Vagina (tissue), 2 donors: ENCODE measurements around the gene PCDHGB6. TPM values are rescaled to one million over a fixed set of nuclear protein-coding genes. Genes with fewer than 3 reads are reported as not detected.

Experiments used
- DNase-seq, 2 donors: peaks; one replicate each; pipeline ENCODE4 v3.0.0-alpha.2; 2017; ENCODE audit errors: extremely low spot score in 2 of 2
- H3K27ac ChIP-seq: fragments of 200-600 bp; sonication (generic); one replicate; pipeline ENCODE4 v1.5.1; 2019
- H3K27me3 ChIP-seq: fragments of 200-600 bp; sonication (generic); one replicate; pipeline ENCODE4 v1.5.1; 2019
- H3K36me3 ChIP-seq, 2 donors: fragments of 200-600 bp; sonication (generic); one replicate each; pipeline ENCODE4 v1.5.1; 2017 to 2019
- H3K4me1 ChIP-seq: fragments of 200-600 bp; sonication (generic); one replicate; pipeline ENCODE4 v1.5.1; 2019
- H3K4me3 ChIP-seq, 2 donors: fragments of 200-600 bp; sonication (generic); 1 replicate in 1 of 2; 2 replicates in 1 of 2; pipeline ENCODE4 v1.5.1; 2016 to 2019
- H3K9me3 ChIP-seq: fragments of 200-600 bp; sonication (generic); one replicate; pipeline ENCODE4 v1.5.1; 2019
- POLR2A ChIP-seq, 2 donors: fragments of 450-650 bp; IDR thresholded peaks; one replicate each; pipeline ENCODE4 v1.6.1; 2017; ENCODE audit warnings: antibody characterized with exemption in 2 of 2, mild to moderate bottlenecking in 2 of 2, moderate library complexity in 2 of 2
- POLR2AphosphoS5 ChIP-seq, 2 donors: sonication (generic); formaldehyde crosslinking; IDR thresholded peaks; one replicate each; pipeline ENCODE4 v1.9.0; 2017; ENCODE audit warnings: antibody characterized with exemption in 2 of 2, mild to moderate bottlenecking in 2 of 2, low read depth in 1 of 2; ENCODE audit not compliant: insufficient read depth in 1 of 2
- intact Hi-C: fragments of 100-400 bp; cut with DNase I; formaldehyde crosslinking; loops from one replicate; pipeline ENCODE4 v1.15.1; 2023
- total RNA-seq: library from RNA; depleted of rRNA; stranded (reverse); fragments of >200 nt; gene quantifications from one replicate; pipeline ENCODE4 v1.2.3, GENCODE V29; 2016
- TF ChIP-seq, protein P1 (sequence below), 3 experiments: fragments of 450-650 bp in 2 of 3; fragments of 200-600 bp in 1 of 3; sonication (generic) in 1 of 3; IDR thresholded peaks; one replicate each; pipeline ENCODE4 v1.5.1; 2017 to 2019; ENCODE audit warnings: antibody characterized with exemption in 3 of 3, mild to moderate bottlenecking in 2 of 3, moderate library complexity in 2 of 3

The PCDHGB6 gene
- total RNA-seq, 1 donor from 2014 or later, result 12.5 TPM

DNA sequence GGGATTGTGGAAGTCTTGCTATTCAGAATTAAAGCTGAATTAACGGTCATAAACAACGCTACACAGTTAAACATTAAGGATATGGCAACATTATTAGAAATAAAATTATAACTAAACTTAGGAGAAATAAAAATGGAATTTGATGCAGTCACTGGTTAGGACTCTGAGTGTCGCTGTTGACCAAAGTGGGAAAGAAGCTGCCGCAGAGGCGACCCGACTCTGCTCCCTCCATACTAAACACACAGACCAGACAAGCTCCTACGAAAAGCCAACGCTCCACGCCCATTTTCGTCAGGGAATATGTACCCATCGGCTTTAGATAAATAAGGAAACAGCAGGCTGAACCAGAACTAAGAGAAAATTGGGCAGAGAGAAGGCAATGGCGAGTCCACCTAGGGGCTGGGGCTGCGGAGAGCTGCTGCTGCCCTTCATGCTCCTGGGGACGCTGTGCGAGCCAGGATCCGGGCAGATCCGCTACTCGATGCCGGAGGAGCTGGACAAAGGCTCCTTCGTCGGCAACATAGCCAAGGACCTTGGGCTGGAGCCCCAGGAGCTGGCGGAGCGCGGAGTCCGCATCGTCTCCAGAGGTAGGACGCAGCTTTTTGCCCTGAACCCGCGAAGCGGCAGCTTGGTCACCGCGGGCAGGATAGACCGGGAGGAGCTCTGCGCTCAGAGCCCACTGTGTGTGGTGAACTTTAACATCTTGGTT lies 43.7 kb upstream of the PCDHGB6 start, which contains the start of gene PCDHGA5:
PCDHGA5 (plus strand) TSS at position 211 of the 709 bp plus-strand sequence; CDS start at position 380, 169 bp downstream.
- peaks cover 68% of the 10 kb centered on the region for H3K9me3 ChIP-seq
- DNase-seq, result no peak
- intact Hi-C loops, result no loop called here
- no peaks in the 10 kb centered on the region for H3K4me1 ChIP-seq
- H3K27me3 ChIP-seq, result no peaks in the 10 kb centered on the region
- H3K27ac ChIP-seq, result no peak within 1 kb of the TSS
- no peak for TF ChIP-seq POLR2A (IDR thresholded peaks at IDR 0.05)
- TF ChIP-seq, protein P1, sequence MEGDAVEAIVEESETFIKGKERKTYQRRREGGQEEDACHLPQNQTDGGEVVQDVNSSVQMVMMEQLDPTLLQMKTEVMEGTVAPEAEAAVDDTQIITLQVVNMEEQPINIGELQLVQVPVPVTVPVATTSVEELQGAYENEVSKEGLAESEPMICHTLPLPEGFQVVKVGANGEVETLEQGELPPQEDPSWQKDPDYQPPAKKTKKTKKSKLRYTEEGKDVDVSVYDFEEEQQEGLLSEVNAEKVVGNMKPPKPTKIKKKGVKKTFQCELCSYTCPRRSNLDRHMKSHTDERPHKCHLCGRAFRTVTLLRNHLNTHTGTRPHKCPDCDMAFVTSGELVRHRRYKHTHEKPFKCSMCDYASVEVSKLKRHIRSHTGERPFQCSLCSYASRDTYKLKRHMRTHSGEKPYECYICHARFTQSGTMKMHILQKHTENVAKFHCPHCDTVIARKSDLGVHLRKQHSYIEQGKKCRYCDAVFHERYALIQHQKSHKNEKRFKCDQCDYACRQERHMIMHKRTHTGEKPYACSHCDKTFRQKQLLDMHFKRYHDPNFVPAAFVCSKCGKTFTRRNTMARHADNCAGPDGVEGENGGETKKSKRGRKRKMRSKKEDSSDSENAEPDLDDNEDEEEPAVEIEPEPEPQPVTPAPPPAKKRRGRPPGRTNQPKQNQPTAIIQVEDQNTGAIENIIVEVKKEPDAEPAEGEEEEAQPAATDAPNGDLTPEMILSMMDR (IDR thresholded peaks at IDR 0.05), result no peak
- no peak for TF ChIP-seq POLR2AphosphoS5 (IDR thresholded peaks at IDR 0.05; ENCODE audit: insufficient read depth in 1 of 2, low read depth in 1 of 2)
- H3K36me3 ChIP-seq, result no peaks in the 10 kb centered on the region
- H3K4me3 ChIP-seq, result peak within 1 kb of the TSS in 1 of 2 donors; percentile 1

DNA sequence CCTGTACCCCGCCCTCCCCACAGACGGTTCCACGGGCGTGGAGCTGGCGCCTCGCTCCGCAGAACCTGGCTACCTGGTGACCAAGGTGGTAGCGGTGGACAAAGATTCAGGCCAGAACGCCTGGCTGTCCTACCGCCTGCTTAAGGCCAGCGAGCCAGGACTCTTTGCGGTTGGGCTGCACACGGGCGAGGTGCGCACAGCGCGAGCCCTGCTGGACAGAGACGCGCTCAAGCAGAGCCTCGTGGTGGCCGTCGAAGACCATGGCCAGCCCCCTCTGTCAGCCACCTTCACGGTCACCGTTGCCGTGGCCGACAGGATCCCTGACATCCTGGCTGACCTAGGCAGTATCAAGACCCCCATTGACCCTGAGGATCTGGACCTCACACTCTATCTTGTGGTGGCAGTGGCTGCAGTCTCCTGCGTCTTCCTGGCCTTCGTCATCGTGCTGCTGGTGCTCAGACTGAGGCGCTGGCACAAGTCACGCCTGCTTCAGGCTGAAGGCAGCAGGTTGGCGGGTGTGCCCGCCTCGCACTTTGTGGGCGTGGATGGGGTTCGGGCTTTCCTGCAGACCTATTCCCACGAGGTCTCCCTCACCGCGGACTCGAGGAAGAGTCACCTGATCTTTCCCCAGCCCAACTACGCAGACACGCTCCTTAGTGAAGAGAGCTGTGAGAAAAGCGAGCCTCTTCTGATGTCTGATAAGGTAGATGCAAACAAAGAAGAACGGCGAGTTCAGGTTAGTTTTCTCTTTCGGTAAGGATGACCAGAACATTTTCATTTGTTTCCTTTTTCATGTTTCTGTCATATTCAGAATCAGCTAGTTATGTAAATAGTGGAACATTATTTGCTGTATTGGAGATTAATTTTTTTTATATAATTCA lies 41.6 kb upstream of the PCDHGB6 start:
- H3K36me3 ChIP-seq, result peaks cover 0 to 8% of the 10 kb centered on the region in 2 donors
- H3K4me3 ChIP-seq, result no peak overlapping the region
- H3K9me3 ChIP-seq, result peaks cover 74% of the 10 kb centered on the region
- no peak for DNase-seq
- no peaks in the 10 kb centered on the region for H3K27me3 ChIP-seq
- intact Hi-C loops, result no loop called here
- no peaks in the 10 kb centered on the region for H3K4me1 ChIP-seq
- no peak for TF ChIP-seq POLR2AphosphoS5 (IDR thresholded peaks at IDR 0.05; ENCODE audit: insufficient read depth in 1 of 2, low read depth in 1 of 2)
- TF ChIP-seq, protein P1 (IDR thresholded peaks at IDR 0.05), result no peak
- no peak for TF ChIP-seq POLR2A (IDR thresholded peaks at IDR 0.05)
- H3K27ac ChIP-seq, result no peak overlapping the region

DNA sequence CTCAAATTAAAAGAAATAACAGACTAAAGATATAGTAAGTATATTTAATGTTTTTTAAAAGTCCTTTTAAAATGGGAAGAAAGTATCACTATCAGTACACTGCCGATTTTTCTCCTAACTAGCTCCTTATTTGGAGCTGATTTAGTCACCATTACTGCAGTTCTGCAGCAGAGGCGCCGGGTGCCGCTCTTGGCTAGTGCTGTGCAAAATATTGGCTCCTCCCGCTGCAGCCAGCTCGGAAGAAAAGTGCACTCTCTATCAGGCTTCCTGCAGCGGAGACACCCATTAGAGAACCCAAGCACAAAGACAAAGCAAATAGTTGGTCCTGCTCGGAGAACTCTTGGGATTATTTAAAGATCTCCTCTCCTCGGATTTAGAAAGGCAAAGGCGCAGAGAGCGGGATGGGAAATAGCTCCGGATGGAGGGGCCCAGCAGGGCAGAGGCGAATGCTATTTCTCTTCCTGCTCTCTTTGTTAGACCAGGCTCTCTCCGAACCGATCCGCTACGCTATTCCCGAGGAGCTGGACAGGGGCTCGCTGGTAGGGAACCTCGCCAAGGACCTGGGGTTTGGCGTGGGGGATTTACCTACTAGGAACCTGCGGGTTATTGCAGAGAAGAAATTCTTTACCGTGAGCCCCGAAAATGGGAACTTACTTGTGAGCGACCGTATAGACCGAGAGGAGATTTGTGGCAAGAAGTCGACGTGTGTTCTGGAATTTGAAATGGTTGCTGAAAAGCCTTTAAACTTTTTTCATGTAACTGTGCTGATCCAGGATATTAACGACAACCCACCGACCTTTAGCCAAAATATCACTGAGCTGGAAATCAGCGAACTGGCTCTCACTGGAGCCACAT lies 37.6 kb upstream of the PCDHGB6 start, which contains the start of gene PCDHGB3:
PCDHGB3 (plus strand) TSS at position 249 of the 855 bp plus-strand sequence; CDS start at position 402, 153 bp downstream.
- peaks cover 87% of the 10 kb centered on the region for H3K9me3 ChIP-seq
- no peaks in the 10 kb centered on the region for H3K27me3 ChIP-seq
- intact Hi-C loops, result no loop called here
- H3K4me3 ChIP-seq, result peak within 1 kb of the TSS; percentile 7 to 9
- no peaks in the 10 kb centered on the region for H3K4me1 ChIP-seq
- H3K27ac ChIP-seq, result no peak within 1 kb of the TSS
- H3K36me3 ChIP-seq, result peaks cover 0 to 15% of the 10 kb centered on the region in 2 donors
- TF ChIP-seq POLR2AphosphoS5 (IDR thresholded peaks at IDR 0.05; ENCODE audit: insufficient read depth in 1 of 2, low read depth in 1 of 2) (no peak), POLR2A (IDR thresholded peaks at IDR 0.05) (no peak)
- TF ChIP-seq, protein P1 (IDR thresholded peaks at IDR 0.05), result no peak
- no peak for DNase-seq

DNA sequence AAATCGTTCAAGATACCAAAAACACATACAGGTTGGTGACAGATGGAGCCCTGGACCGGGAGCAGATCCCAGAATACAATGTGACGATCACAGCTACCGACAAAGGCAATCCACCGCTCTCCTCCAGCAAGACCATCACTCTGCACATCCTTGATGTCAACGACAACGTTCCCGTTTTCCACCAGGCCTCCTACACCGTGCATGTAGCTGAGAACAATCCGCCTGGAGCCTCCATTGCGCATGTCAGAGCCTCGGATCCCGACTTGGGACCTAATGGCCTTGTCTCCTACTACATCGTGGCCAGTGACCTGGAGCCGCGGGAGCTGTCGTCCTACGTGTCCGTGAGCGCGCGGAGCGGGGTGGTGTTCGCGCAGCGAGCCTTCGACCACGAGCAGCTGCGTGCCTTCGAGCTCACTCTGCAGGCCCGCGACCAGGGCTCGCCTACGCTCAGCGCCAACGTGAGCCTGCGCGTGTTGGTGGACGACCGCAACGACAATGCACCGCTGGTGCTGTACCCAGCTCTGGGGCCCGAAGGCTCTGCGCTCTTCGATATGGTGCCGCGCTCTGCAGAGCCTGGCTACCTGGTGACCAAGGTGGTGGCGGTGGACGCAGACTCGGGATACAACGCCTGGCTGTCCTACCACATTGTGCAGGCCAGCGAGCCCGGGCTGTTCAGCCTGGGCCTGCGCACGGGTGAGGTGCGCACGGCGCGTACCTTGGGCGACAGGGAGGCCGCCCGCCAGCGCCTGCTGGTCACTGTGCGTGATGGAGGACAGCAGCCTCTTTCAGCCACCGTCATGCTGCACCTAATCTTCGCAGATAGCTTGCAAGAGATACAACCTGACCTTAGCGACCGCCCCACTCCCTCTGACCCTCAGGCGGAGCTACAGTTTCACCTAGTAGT lies 36.0 kb upstream of the PCDHGB6 start:
- no peak overlapping the region for H3K4me3 ChIP-seq
- no peaks in the 10 kb centered on the region for H3K27me3 ChIP-seq
- H3K9me3 ChIP-seq, result peaks cover 83% of the 10 kb centered on the region
- intact Hi-C loops, result no loop called here
- no peak for DNase-seq
- H3K36me3 ChIP-seq, result peaks cover 0 to 15% of the 10 kb centered on the region in 2 donors
- H3K27ac ChIP-seq, result no peak overlapping the region
- TF ChIP-seq POLR2AphosphoS5 (IDR thresholded peaks at IDR 0.05; ENCODE audit: insufficient read depth in 1 of 2, low read depth in 1 of 2), result no peak
- TF ChIP-seq POLR2A (IDR thresholded peaks at IDR 0.05), result no peak
- TF ChIP-seq, protein P1 (IDR thresholded peaks at IDR 0.05), result no peak
- H3K4me1 ChIP-seq, result no peaks in the 10 kb centered on the region
